Peyer's patch (tissue), 4 donors: ENCODE data around the gene PLCXD3.

Source experiments
- CTCF ChIP-seq, 6 experiments: fragments of 450-650 bp in 4 of 6; fragments of 200-600 bp in 2 of 6; sonication (generic) in 1 of 6; IDR thresholded peaks; one replicate each; pipeline ENCODE4 v1.5.1; 2017 to 2019; ENCODE audit warnings: antibody characterized with exemption in 6 of 6, mild to moderate bottlenecking in 3 of 6, moderate library complexity in 1 of 6
- POLR2A ChIP-seq, 2 donors: fragments of 450-650 bp; IDR thresholded peaks; one replicate each; pipeline ENCODE4 v1.5.1; 2017; ENCODE audit warnings: antibody characterized with exemption in 2 of 2, mild to moderate bottlenecking in 2 of 2, moderate library complexity in 2 of 2

GRCh38 chr5:41338136-41338675 lies 172.2 kb downstream of the PLCXD3 start:
- no peak for TF ChIP-seq POLR2A (IDR thresholded peaks at IDR 0.05)
- TF ChIP-seq CTCF (IDR thresholded peaks at IDR 0.05): no peak
